Activated naive CD8-positive, alpha-beta T cell treated with anti-CD3 and anti-CD28 coated beads, Interleukin-2, amount 50 U/mL, for 16 hours (primary cell): ENCODE data around the gene LYPLA2.
"Not testable (repeated sequence)": the region's sequence is repeated elsewhere in the genome, so short reads cannot be mapped to it uniquely, and the experiment has no call there.

Source experiments
- DNase-seq: peaks from one replicate; pipeline ENCODE4 v3.0.0-alpha.2; 2020; ENCODE audit warnings: low read depth, low spot score

LYPLA2 gene

DNA sequence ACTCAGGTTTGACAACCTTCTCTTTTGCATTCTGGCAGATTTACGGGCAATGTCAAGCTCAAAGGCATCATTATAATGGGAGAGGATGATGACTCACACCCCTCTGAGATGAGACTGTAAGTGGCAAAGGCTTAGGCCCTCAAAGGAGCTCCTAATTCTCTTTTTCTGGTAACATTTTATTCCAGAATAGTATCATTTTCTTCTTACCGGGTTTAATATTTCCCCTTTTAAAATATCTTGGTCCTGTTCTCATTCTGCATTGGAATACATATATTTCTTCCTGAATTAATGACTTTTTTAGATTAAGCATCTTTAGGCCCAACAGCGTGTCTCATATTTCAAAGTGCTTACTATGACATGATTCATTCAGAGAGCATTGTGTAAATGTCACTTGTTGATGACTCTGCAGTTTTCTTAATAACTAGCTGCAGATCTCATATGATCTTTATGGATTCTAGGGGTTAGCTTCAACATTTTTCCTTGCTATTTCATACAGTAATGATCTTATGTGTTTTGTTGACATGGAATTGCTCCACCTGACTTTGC lies 11.0 kb upstream of the LYPLA2 start:
- DNase-seq: no peak

DNA sequence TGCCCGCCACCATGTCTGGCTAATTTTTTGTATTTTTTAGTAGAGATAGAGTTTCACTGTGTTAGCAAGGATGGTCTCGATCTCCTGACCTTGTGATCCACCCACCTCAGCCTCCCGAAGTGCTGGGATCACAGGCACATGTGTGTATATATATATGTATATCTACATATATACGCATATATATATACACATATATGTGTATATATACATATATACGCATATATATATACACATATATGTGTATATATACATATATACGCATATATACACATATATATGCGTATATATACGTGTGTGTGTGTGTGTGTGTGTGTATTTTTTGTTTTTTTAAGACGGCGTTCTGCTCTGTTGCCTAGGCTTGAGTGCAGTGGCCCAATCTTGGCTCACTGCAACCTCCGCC lies 7.8 kb upstream of the LYPLA2 start:
- not testable (repeated sequence) for DNase-seq

DNA sequence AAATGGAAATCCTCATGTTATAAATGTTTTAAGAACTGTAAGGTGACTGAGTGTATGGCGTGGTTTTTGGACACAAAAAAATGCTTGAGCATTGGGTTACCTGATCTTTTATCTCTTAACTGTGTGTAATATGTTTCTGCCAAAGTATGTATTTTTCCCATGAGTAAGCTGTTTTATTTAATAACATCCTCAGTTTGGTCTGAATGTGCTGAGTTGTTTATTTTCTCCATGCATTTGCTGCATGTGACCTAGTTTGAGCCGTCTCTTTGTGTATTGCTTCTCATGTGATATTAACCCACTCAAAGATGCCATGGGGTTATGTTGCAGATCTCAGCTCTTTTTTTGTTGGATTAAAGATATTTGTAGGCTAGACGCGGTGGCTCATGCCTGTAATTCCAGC lies 6.1 kb upstream of the LYPLA2 start:
- DNase-seq: no peak

DNA sequence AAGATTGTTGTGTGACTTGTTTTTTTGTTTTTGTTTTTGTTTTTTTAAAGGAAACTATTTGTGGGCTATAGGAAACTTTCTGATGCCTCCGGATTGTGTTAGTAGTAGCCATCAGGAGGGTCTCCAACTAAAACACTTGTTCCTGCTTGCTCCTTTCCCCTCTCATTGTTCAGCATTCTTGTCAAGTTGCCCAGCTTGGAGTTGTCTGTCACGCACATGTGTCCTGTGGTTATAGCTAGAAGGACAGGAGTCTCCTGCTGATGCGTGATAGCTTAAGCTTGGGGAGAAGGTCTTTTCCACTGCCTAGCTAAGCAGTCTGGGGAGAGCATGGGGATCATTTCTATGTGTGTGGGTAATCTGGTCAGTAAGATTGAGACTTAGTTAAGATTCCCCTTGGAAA lies 3.2 kb upstream of the LYPLA2 start:
- DNase-seq: no peak

DNA sequence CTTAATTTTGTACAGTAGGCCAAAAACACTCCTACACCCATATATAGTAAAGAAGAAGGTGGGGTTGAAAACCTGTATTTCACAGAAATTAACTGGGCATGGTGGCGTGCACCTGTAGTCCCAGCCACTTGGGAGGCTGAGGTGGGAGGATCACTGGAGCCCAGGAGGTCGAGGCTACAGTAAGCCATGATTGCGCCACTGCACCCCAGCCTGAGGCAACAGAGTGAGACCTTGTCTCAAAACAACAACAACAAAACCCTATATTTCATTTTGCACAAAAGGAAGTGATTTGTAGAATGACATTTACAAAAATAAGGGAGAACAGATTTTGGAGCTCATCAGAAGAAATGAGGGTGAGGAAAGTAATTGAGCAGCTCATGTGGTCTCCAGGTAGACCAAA lies 2.2 kb upstream of the LYPLA2 start:
- no peak for DNase-seq

DNA sequence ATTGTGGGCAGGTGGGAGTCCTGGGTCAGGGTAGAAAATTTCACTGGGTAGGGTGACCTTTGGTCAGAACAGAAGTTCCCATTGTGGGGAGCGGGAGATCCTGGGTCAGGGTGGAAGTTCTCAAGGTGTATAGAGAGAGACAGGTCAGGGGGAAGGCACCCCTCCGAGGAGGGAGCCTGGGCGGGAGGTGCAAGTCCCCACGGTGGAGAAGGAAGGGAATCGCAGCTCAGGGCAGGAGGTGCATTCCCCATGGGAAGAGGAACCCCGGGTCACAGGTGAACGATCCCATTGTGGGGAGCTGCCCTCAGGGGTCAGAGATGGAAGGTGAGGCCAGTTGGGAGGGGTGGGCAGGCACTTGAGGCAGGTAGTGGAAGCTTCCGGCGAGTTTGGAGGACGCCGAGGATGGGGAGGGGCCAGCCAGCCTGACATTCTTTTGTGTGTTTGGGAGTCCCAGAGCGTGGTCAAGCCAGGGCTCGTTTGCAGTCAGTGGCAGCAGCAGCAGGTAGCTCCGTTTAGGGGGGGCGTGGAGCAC lies 637 bp downstream of the LYPLA2 start:
- DNase-seq: no peak

DNA sequence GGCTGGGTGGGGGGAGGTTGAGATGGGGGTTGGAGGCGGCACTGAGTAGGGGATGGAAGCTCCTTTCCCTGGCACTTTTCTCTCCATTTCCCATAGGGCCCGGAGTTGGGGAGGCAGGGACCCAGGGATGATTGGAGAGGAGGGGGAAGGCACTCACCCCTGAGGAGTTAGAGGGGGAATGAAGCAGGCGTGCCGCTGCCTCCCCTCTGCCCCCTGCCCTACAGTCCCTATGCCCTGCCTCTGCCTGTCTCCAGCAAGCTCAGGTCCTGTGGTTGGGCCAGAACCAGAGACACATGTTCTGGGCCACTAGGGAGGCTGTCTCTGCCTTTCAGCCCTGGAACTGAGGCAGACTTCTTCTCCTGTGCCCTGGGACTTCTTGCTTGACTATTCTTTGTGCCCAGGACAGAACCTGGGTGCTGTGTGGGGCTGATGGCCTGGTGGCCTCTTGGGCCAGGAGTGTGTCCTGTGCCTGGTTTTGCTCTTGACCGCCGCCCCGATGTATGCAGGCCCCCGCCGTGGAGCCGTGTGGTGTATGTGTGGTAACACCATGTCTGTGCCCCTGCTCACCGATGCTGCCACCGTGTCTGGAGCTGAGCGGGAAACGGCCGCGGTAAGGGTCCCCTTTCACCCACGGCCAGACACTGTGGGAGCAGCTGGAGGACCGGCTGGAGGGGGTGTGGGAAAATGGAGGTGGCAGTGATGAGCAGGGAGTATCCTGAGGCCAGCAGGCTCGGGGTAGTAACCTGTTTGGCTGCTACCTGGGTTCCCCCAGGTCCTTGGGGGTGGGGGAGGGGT lies 1.4 kb downstream of the LYPLA2 start:
- no peak for DNase-seq

DNA sequence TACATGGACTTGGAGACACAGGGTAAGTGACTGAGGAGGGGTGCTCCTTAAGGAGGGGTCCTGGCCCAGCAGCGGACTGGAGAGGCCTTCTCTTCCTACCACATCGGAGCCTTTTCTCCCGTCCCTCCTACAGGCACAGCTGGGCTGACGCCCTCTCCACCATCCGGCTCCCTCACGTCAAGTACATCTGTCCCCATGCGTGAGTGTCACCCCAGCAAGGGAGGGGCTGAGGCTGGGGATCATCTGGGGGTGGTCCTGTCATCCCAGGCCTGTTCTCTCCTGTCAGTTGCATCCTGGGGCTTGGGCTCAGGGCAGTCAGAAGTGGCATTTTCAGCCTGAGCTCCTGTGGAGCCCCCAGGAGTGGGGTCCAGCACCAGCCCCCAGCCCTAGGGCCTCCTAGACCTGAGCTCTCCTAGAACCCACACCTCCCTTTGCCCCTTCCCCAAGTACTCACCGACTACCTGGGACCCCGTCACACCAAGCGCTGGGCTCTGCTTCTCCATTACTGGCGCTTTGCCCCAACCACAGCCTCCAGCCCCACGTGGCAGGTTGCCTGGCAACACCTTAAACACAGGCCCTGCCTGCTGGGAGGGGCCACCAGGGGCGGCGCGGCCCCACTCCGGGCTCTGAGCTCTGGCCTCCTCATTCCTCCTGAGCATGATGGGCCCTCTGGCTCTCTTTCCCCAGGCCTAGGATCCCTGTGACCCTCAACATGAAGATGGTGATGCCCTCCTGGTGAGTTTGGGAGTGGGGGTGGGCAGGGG lies 2.3 kb downstream of the LYPLA2 start:
- DNase-seq: no peak

DNA sequence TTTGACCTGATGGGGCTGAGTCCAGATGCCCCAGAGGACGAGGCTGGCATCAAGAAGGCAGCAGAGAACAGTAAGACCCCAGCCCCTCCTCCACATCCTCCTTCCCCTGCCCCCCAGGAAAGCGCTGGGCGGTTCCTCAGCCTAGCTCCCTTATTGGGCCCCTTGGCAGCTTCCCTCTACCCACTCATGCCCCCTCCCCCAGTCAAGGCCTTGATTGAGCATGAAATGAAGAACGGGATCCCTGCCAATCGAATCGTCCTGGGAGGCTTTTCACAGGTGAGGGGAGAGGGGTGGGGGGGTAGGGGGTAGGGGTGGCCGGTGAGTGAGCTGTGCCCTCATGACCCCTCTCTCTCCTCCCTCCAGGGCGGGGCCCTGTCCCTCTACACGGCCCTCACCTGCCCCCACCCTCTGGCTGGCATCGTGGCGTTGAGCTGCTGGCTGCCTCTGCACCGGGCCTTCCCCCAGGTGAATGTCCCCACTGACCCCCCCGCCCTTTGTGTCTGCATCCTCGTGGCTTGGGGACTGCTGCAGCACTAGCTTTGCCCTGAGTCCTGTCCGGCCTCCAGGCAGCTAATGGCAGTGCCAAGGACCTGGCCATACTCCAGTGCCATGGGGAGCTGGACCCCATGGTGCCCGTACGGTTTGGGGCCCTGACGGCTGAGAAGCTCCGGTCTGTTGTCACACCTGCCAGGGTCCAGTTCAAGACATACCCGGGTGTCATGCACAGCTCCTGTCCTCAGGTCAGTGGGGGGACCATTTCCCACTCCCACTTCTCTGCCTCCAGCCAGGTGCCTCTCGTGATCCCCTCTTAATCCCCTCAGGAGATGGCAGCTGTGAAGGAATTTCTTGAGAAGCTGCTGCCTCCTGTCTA lies 3.2 kb downstream of the LYPLA2 start:
- DNase-seq: no peak

DNA sequence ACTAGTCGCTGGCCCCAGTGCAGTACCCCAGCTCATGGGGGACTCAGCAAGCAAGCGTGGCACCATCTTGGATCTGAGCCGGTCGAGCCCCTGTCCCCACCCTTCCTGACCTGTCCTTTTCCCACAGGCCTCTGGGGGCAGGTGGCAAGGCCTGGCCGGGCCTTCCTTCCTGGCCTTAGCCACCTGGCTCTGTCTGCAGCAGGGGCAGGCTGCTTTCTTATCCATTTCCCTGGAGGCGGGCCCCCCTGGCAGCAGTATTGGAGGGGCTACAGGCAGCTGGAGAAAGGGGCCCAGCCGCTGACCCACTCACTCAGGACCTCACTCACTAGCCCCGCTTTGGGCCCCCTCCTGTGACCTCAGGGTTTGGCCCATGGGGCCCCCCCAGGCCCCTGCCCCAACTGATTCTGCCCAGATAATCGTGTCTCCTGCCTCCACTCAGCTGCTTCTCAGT lies 3.8 kb downstream of the LYPLA2 start:
- DNase-seq: not testable (repeated sequence)

DNA sequence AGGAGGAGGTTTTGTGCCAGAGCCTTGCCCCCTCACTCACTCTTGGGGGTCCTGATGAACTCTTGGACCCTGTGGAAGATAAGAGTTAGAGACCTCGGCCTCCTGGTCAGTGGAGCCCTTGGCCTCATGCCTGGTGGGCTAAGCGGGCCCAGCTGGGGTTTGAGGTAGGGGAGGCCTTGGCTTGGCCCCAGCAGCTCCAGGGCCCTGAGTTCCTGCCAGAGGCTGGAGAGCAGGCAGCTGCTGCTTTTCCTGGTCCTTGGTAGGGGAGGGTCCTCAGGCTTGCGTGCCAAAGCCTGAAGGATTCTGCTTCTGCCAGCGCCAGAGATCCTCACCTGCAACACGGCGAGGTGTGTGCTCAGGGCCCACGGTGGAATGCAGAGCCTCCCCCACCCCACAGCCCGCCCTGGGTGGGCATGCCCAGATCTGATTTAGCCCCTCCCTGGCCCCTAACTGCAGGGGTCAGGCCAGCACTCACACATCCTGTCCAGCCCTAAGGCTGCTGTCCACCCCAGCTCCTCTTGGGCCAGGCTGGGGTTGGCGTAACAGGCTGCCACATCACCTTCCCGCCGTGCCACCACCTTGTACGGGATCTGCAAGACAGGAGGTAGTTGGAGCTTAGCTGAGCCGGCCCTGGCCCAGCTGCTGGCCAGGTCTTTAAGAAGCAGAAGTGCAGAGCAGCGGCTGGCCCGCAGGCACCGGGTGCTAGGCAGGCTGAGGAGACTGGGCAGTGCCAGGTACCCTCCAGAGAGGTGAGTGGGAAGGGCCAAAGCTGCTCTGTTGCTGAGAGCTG lies 4.9 kb downstream of the LYPLA2 start:
- DNase-seq: no peak

DNA sequence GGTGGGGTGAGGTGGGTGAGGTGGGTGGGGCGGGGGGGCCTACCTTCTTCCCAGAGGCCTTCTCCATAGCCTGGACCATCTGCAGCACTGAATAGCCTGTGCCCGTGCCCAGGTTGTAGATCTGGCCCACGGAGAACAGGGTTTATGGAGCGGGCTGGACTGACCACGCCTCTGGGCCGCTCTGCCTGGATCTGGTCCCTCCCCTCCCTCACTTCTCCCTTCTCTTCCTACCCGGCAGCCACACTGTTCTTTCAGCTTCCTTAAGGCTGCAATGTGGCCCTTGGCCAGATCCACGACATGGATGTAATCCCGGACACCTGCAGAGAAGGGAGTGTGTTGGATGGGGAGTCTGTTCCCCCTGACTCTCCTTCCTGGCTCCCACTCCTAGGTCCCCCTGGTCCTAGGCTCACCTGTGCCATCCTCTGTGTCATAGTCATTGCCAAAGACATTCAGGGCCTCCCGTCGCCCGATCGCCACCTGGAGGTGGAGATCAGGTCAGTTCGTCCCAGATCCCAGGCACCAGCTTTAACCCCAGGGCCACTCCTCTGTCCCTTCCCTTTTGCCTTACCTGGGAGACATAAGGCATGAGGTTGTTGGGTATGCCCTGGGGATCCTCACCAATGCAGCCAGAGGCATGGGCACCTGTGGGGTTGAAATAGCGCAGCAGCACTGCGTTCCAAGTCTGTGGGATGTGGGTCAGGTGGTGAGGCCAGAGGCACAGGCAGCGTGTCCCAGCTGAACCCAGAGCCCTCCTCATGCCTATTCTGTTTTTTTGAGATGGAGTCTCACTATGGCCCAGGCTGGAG lies 5.7 kb downstream of the LYPLA2 start:
- no peak for DNase-seq

DNA sequence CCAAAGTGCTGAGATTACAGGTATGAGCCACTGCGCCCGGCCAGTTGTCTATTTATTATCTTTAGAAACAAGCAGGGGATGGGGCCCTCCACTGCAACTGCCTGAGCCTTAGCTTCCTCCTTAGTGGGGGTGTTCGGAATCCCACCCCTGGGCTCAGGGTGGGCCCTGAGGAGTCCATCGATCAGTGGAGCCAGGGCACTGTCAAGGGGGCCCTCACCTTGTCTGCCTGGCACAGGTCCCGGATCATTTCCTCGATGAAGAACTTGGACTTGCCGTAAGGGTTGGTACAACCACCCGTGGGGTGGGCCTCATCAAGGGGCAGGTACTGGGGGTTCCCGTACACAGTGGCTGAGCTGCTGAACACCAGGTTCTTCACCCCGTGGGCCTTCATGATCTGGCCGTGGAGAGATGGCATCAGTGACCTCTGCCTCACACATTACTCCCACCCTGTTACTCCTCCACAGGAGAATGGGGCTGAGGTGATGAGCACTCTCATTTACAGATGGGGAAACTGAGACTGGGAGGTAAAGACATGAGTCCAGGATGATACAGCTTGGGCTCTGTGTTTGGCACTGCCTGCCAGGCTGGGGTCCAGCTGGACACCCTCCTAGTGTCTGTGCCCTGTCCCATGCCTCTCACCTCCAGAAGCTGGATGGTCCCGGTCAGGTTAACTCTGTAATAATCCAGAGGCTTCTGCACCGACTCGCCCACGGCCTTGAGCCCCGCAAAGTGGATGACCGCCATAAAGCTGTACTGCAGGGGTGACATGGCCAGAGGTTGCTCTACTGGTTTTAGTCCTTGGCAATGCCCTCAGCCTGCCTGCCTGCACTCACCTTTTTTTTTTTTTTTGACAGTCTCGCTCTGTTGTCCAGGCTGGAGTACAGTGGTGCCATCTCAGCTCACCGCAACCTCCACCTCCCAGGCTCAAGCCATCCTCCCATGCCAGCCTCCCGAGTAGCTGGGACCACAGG lies 6.8 kb downstream of the LYPLA2 start:
- no peak for DNase-seq

DNA sequence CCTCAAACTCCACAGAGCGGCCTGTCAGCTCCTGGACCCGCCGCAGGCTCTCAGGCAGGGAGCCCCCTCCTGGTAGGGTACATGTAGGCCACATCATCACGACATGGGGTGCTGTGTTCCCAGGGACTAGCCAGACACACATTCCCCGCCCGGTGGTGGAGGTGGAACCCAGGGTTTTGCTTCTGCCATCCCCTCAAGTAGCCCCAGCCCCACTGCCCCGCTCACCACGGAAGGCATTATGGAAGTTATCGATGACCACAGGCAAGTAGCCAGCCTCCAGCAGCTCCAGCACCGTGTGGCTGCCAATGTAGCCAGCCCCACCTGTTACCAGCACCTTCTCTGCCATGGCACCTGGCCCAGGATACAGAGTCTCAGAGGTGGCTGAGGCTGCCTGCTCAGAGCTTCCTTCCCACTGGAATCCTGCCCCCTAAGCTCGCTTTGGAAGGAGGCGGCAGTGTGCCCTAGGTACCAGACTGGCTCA lies 7.8 kb downstream of the LYPLA2 start:
- no peak for DNase-seq

DNA sequence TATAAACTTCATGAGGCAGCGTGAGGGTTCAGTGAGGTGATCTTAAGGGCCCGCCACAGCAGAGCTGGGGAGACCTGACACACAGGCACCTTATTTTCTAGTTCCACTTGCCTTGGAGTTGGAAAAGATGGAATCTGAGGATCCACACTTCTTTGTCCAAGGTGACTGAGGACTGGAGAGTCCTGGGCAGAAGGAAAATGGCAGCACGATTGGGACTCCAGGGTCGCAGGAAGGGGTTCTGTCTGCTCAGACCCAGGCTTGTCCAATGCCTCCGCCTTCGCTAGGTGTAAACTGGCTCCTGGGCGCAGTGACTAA lies 8.3 kb downstream of the LYPLA2 start:
- no peak for DNase-seq

DNA sequence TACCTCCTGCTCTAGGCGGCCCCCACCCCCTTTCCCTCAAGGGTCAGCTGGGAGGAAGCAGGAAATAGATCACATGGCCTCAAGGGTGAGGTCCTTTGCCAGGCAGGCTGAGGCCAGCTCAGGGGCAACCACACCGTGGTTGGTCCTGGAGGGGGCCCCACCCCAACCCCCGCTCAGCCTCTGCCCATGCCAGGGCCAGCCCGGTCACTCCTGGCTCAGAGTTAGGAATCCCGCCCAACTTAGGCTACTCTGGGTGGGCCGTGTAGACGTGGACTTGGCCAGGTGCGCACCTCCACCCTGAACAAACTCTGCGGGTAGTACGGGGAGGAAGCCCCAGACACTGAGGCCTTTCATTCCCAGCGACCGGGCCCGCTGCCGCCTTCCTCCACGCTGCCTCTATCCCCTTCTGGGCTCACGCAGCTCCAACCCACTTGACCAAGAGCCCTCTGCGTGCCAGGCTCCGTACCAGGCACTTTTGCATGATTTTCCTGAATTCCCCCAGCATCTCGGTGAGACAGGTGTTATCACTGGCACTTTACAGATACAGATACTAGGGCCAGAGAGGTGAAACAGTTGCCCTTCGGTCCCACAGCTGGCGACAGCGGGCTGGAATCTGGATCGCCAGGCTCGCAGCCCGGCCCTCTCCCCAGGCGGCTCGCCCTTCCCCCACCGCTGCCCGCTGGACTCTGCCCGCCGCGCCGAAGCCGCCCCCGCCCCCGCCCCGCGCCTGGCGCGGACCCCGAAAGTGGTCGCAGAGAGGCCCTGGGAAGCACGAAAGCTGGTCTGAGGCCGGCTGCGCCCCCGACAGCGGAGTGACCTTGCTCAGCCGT lies 8.8 kb downstream of the LYPLA2 start:
- DNase-seq: no peak

DNA sequence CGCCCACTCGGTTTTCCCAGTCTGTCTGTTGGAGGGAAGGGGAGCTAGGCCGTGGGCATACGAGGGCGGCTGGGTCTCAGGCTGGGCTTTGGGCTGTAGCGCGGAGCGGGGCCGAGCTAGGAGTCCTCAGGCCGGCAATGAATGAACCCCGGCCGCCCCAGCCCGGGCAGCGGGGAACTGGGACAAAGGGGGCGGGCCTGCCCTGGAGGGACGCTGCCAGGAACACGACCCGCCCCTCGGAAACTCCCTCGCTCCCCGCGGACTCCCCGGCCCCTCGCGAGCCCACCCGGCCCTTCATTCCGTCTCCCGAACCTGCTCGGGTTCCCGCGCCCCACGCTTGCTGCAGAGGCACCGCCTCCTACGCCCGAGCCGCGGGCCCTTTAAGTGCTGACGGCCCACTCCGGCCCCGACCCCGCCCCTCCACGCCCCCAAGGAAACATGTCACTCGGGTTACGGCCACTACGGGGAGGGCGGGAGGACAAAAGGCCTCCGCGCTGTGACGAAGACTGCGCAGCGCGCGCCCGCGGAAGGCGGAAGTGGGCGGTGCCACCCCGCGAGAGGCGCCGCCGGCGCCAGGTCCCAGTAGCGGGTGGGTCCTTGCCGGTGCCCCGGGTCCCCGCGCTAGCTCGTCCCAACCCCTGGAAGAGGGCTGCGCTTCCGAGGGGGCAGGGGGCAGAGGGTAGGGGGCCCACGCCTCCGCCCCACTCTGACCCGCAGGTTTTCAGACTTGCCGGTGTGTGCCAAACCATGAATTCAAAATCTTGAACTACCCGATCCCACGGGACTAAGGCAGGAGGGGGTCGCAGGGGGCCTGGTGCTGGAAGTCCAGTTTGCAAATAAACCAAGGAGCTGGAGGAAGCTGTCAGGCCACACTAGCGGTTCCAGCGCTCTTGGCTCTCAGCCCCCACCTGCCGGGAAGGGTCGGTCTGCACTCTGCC lies 9.7 kb downstream of the LYPLA2 start, which contains the start of gene GALE:
TSS of gene GALE (minus strand) at position 355 of the 938 bp plus-strand sequence. CDS start 1,747 bp downstream, outside the sequence.
- DNase-seq: peak; percentile 98
